CD4-positive, alpha-beta T cell treated with Interleukin-4 for 1 hour (primary cell): Measurements from ENCODE around the gene ISL2.
"Not testable (repeated sequence)": the region's sequence is repeated elsewhere in the genome, so short reads cannot be mapped to it uniquely, and the experiment has no call there.

ENCODE experiments used
- DNase-seq, 2 donors: peaks; one replicate each; pipeline ENCODE4 v3.0.0-alpha.2; 2020 to 2022

ISL2 gene

DNA sequence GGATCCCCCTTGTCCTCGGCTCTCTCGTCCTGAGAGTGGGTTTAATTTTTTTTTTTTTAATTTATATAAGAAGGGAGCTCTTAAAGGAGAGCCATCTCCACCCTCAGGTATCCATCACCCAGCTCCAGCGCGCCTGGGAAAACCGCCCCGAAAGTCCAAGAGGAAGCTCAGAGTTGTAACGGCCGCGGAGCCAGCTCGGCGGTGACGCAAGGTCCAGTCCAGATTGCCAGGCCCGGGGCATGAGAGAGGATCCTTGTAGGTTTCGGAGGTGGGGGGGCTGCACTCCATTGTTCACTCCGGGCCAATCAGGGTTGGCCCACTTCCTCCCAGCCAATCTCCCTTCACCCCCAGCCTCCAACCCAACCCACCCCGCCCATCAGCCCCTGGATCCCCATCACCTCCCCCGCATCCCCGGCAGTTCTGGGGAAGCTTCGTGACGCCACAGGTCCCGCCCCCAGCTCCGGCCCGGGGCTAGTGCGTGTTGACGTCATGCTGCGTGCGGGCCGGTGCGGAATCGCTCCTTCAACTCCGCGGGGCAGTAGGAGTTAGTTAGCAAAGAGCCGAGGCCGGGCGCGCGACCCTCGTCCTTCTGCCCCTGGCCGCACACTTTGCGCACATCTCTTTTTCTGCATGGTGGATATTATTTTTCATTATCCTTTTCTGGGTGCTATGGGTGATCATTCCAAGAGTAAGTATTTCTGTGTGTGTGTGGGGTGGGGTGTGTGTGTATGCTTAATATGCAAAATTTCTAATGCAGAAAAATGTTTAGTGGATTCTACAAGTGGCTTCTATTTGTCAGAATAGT lies at the start of gene ISL2:
Gene ISL2 (plus strand): TSS at position 520 of the 805 bp plus-strand sequence. CDS start 111 bp downstream, at position 631.
- DNase-seq: peak; percentile 81 to 87

DNA sequence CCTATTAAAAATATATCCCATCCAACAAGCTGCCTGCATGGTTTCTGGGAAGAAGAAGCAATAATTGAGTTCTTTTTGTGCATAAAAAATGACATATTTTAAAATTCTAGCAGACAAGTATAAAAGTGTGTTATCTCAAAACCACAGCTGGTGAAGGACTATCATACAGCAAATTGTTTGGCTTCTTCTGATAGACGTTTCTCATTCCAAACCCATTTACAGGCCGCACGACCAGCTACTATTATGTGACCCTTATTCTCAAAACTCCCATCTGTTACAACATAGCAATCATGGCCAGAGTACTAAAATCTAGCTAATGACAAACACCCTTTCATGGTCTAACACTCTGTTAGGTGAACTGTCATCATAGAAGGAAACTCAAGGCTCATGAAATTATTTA lies 47.0 kb upstream of the ISL2 start:
- no peak for DNase-seq

DNA sequence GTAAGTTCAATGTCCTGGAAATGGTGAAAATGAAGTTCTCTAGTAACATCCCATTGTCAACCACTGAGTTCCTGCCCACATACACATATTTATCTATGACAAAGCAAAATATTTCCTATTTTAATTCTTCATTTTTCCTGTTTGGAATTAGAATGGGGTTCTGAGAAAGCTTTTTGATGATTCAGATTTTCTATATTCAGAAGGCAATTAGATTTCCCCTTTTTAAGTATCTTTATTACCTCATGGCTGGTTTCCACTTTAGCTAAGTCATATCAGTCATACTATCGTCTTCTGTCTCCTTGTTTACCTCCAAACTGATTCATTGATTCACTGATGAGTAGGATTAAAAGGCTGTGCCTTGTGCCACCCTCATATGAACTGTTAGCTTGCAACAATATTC lies 43.2 kb upstream of the ISL2 start:
- no peak for DNase-seq

GRCh38 chr15:76294463-76294862 lies 42.1 kb upstream of the ISL2 start:
- not testable (repeated sequence) for DNase-seq

DNA sequence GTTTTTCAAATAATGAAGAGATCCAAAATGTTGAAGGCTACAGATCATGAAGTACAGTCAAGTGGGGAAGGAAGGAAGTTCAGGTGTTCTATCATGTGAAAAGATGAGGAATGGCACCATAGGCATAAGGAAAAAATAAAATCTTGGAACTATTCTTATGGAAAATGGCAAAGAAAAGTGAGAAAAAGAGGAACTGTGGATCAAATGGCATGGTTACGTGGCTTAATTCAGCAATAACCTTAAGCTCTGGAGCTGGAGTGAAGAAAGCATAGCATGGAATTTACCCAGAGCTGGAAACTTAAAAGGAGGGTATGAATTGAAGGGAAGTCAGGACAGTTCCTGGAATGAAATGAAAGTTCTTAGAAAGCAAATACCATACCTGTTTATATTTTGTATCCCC lies 39.7 kb upstream of the ISL2 start:
- DNase-seq: no peak

DNA sequence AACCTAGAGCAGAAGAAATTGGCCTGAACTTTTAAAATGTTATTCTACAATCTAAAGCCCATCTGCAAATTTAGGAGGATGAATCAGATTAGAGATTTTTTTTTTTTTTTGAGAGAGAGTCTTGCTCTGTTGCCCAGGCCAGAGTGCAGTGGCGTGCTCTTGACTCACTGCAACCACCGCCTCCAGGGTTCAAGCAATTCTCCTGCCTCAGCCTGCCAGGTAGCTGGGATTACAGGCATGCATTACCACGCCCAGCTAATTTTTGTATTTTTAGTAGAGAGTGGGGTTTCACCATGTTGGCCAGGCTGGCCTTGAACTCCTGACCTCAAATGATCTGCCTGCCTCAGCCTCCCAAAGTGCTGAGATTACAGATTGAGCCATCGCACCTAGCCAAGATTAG lies 38.6 kb upstream of the ISL2 start:
- DNase-seq: not testable (repeated sequence)

DNA sequence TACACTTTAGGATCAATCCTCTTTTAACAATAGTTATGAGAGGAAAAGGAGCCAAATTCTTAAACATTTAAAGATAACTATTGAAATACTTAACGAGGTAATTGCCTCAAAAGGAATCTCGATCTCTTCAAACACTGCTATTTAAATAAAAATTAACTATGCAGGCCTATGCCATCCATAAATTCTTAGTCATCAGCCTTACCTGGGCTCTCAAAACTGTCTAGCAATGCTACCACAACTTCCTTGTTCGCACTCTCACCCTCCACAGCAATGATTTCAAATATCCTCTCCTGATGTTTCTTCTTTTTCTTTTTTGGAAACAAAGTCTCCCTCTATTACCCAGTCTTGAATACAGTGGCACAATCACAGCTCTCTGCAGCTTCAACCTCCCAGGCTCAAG lies 37.6 kb upstream of the ISL2 start:
- no peak for DNase-seq

DNA sequence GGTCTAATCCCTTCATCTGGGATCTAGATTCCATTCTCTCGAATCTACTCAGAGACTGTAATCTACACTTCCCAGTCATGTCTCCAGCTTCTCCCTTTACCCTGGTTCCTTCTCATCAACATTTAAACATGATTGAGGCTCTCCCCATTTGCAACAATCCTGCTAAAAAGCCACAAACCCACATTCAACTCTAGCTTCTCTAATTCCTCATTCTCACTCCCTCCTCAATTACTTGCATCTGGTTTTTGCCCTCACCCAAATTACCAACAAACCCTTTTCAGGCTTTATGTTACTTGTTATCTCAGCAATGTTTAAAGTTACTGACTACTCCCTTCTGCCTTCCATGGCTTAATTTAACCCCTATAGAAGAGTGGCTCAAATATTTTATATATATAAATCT lies 36.8 kb upstream of the ISL2 start:
- no peak for DNase-seq

DNA sequence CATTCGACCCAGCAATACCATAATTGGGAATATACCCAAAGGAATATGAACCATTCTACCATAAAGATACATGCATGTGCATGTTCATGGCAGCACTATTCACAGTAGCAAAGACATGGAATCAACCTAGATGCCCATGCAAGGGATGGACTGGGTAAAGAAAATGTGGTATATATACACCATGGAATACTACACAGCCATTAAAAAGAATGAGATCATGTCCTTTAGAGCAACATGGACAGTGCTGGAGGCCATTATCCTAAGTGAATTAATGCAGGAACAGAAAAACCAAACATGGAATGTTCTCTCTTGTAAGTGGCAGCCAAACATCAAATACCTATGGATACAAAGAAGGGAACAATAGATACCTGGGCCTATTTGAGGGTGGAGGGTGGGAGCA lies 32.7 kb upstream of the ISL2 start:
- DNase-seq: no peak

DNA sequence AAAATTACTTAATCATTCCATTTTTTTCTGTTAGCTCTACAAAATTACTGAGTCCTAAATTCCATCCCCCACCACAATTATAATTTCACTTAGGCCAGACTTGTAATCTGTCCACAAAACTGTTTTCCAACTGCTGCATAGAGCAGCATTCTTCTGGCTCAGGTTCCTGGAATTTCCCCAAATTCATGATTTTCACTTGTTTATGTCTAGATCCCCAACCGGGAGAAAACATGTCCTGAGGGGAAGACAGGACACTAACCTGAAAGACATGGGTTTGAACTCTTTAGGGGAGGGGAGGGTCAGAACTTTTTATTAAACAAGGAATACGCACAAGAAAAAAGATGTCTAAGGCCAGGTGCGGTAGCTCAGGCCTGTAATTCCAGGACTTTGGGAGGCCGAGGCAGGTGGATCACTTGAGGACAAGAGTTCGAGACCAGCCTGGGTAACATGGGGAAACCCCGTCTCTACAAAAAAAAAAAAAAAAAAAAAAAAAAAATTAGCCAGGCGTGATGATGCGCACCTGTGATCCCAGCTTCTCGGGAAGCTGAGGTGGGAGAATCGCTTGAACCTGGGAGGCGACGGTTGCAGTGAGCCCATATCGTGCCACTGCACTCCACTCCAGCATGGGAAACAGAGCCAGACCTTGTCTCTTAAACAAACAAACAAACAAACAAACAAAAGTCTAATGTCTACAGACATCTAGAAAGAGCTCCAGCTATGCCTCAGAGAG lies 26.8 kb upstream of the ISL2 start:
- no peak for DNase-seq

DNA sequence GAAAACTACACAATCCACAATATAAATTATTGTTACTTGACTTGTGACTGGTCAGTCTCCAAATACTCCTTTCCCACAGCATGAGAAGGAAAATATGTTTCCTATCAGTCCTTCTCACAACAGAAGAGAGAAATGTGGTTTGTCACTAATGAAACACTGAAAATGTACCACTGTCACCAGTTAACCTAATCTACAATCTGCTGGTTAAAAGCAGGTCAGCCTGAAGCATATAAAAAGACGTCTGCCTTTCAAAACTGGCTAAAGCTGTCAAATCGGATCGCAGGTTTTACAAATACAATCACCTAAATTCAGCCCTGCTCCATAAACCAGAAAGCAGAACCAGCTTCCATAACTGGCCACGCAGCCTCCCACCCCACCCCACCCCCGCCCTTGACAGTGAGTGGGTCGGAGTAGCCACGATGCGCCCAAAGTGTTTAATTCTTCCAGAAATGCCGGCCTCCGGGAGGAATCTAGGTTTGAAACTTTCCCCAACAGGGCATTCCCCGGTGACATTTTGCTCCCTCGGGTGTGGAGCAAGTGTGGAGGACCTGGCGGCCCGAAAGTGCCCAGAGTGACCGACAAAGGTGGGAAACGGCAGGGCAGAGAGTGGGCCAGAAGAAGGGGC lies 26.0 kb upstream of the ISL2 start:
- DNase-seq: no peak

DNA sequence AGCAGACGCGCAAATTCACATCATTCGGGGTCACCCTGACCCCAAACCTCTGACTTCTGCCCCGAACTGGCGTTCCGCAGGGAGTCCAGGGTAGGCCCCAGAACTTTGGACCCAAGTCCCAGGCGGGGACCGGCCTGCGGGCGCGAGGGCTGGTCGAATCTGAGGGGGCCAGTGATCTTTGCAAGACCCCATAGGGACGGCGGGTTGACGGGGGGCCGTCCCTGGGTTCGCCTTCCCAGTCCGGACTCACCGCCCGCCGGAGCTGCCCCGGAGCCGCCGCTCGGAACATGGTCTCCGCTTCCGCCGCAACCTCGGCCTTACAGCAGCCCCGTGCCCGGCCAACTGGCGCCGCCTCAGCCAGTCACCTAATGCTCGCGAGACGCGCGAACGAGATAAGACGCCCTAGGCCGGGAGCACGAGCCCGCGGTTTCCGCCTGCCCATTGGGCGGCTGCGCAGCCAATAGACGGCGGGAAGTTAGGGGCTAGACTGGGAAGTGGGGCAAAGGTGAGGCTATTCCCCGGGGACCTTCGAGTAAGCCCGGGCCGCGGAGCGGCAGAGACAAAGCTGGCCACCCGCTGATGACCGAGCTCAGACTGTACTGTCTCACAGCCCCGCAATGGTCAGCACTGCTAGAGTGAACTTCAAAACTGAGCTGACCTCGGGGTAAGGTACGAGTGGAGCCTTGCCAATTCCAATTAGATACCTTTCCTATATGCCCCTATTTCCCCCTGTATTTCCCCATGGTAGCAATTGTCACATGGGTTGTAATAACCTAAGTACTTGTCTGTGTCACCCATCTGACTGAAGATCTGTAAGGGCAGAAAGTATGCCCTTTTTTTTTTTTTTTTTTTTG lies 25.2 kb upstream of the ISL2 start, which contains the start of gene ETFA:
Gene ETFA (minus strand): TSS at position 370 of the 854 bp plus-strand sequence. CDS start 81 bp downstream, at position 289.
- peak; percentile 91 to 94 for DNase-seq

DNA sequence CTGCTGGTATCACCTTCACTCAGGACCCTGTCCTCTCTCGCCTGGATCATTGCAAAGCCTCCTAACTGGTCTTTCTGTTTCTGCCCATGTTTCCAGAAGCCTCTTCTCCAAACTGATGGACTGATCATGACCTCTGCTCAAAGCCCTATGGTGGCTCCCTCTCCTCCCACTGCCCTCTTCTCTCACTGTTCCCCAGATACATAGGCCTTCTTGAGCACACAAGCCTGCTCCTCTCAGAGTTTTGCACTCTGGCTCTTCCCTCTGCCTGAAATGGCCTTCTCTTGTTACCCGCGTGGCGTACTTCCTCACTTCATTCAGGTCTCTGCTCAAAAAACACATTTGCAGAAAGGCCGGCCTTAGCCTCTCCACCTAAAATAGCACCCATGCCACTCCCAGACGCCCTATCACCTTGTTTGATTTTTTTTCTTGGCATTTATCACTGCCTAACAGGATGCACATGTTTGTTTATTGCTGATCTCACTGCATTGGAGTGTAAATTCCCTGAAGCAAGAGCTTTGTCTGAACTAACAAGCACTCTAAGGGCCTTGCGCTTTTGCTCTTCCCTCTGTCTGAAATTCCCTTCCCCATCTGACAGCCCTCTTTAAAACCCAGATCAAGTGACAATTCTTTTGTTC lies 23.9 kb upstream of the ISL2 start:
- DNase-seq: no peak

- not testable (repeated sequence) for DNase-seq
Measured at GRCh38 chr15:76313175-76313567, 23.4 kb upstream of the ISL2 start.

DNA sequence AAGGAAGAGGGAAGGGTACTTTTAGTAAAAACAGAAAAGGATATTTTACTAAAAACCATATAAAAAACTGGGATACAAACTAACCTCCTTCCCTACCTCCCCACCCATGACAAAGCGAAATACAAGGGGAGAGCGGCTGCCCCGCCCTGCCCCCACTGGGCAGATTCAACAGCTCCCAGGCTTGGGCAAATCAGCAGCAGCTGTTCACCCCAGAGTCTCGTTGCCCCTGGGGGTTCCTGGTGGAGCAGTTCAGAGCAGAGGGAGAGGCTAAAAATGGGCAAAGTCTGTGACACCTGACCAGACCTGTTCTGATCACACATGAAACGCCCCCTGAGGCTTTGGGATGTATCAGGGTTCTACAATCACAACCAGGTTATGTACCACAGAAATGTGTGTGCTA lies 22.8 kb upstream of the ISL2 start:
- DNase-seq: no peak

- DNase-seq: no peak
Measured at GRCh38 chr15:76320012-76320411, 16.6 kb upstream of the ISL2 start.

DNA sequence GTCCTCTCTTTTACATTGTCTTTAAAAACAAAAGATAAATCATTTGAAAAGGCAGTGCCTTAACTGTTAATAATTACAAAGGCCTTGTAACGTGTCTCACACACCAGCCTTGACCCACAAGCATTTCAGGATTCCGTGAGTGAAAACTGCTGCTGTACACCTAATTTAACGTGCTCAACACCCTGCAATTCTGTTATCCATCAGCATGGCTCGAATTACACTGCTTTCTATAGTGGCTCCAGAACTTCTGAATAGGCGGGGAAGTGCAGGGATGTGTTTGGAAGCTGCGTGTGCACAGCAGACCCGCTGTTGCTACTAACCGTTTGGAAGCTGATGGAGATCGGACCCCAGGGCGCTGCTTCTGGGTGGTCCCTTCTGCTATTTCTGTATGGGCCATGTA lies 15.4 kb upstream of the ISL2 start:
- no peak for DNase-seq

DNA sequence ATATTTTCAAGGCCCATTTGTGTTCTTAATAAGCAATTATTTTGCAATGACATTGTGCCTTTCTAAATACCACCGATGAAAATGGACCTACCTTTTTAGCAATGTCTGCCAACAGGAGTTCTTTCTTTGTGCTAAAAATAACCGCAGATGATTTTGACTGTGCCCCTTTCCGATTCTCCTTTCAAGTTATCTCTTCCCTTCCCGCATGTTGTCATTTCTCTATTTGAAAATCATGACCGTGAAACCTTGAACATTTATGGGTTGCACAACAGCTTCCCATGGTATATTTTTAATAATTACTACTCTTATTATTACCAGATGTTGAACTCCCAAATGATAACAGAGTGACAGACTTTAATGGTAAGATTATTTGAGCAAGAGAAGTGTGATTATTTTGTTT lies 15.0 kb upstream of the ISL2 start:
- DNase-seq: no peak

GRCh38 chr15:76324066-76324465 lies 12.5 kb upstream of the ISL2 start:
- no peak for DNase-seq

GRCh38 chr15:76325704-76326103 lies 10.9 kb upstream of the ISL2 start:
- no peak for DNase-seq

DNA sequence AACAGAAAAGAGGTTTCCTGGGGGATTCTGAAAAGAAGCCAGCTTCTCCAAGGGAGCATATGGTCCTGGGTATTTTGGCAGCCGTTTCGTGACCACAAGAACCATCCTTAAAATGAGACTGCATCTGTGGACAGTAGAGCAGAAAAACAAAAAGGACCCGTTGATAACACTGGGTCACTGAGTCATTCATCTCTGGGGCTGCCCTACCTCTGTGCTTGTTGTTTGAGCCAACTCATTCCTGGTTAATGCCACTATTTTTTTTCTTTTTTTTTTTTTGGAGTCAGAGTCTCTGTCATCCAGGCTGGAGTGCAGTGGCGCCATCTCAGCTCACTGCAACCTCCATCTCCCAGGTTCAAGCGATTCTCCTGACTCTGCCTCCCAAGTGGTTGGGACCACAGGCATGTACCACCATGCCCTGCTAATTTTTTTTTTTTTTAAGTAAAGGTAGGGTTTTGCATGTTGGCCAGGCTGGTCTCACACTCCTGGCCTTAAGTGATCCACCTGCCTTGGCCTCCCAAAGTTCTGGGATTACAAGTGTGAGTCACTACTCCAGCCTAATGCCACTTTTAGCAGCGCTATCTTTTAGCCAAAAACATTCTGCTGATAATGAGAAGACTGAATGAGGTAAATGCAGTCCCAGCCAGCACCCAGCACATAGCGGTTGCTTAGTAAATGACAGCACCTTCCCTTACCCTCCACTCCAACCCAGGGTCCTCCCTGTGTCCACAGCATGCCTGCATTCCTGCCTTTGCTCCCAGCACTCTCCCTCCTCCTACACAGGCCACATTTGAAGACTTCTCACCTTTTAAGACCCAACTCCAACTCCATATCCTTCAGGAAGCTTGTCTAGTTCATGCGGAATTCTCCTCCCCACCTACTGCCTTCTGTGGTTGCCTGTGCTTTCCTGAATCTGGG lies 9.1 kb upstream of the ISL2 start:
- no peak for DNase-seq
